ENCODE results near the gene OR52E2. TPM values are rescaled to one million over a fixed set of nuclear protein-coding genes. Genes with fewer than 3 reads are reported as not detected.
"Not testable (repeated sequence)": the region's sequence is repeated elsewhere in the genome, so short reads cannot be mapped to it uniquely, and the experiment has no call there.

OR52E2 gene
- total RNA-seq, 1 donor from 2014 or later: not detected

GRCh38 chr11:5069272-5069671, 9.8 kb upstream of the OR52E2 start, which contains the start of gene OR52E1:
OR52E1 (plus strand) TSS chr11:5069572.
- no peak for DNase-seq
- ATAC-seq: no peak
- Histone ChIP-seq H3K9me3 (no peaks in the 10 kb centered on the region), H3K4me3 (no peak within 1 kb of the TSS), H3K27ac (no peak within 1 kb of the TSS), H3K4me1 (no peaks in the 10 kb centered on the region), H3K36me3 (no peaks in the 10 kb centered on the region), H3K27me3 (no peaks in the 10 kb centered on the region)
- TF ChIP-seq CTCF (IDR thresholded peaks at IDR 0.05): no peak
- intact Hi-C loops (cut with DNase I): no loop called here

GRCh38 chr11:5065027-5065426, 5.6 kb upstream of the OR52E2 start:
- Histone ChIP-seq H3K4me1 (no peaks in the 10 kb centered on the region), H3K9me3 (no peaks in the 10 kb centered on the region), H3K27me3 (no peaks in the 10 kb centered on the region), H3K4me3 (no peak overlapping the region), H3K27ac (no peak overlapping the region), H3K36me3 (no peaks in the 10 kb centered on the region)
- ATAC-seq (no peak), DNase-seq (no peak)
- no peak for TF ChIP-seq CTCF (IDR thresholded peaks at IDR 0.05)
- intact Hi-C loops (cut with DNase I): no loop called here

DNA sequence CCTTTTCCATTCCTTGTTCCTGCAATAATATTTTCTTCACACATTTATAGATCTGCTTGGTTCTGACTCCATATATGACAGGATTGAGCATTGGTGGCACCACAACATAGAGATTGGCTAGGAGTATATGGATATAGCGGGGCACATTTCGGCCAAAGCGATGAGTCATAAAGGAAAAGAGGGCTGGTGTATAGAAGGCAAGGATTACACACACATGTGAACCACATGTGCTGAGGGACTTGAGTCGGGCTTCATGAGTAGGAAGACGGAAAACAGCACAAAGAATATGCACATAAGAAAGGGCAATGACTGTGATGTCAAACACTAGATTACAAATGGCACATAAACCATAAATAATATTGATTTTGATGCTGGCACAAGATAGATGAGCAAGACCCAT, 748 bp downstream of the OR52E2 start:
- DNase-seq; H3K27ac ChIP-seq; H3K27me3 ChIP-seq; intact Hi-C loops (cut with DNase I); ATAC-seq; H3K9me3 ChIP-seq; H3K36me3 ChIP-seq; H3K4me3 ChIP-seq; H3K4me1 ChIP-seq: not testable (repeated sequence)

DNA sequence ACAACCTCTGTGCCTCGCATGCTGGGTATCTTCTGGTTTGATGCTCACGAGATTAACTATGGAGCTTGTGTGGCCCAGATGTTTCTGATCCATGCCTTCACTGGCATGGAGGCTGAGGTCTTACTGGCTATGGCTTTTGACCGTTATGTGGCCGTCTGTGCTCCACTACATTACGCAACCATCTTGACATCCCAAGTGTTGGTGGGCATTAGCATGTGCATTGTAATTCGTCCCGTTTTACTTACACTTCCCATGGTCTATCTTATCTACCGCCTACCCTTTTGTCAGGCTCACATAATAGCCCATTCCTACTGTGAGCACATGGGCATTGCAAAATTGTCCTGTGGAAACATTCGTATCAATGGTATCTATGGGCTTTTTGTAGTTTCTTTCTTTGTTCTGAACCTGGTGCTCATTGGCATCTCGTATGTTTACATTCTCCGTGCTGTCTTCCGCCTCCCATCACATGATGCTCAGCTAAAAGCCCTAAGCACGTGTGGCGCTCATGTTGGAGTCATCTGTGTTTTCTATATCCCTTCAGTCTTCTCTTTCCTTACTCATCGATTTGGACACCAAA, 12.6 kb downstream of the OR52E2 start:
- no peak for TF ChIP-seq CTCF (IDR thresholded peaks at IDR 0.05)

DNA sequence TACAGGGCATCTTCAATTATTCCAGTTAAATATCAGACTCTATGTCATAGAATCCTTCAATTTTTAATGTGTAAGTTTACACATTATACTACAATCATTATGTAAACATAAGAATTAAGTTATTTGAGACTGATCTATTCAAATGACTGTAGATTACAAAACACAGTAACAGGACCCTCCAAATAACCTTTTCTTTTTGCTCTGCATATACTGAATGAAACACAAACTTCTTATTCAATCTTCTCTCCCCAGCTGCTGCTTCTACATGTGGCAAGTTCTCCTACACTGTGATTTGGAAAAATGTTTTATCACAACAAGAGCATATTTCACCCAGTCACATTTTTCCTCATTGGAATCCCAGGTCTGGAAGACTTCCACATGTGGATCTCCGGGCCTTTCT, 13.2 kb downstream of the OR52E2 start, which contains the start of gene OR52J3:
TSS of gene OR52J3 (plus strand) at position 301 of the 400 bp plus-strand sequence. CDS start at position 301, 0 bp downstream.
- DNase-seq: no peak
- no peak for TF ChIP-seq CTCF (IDR thresholded peaks at IDR 0.05)
- no peak within 1 kb of the TSS for H3K4me3 ChIP-seq

More for the DNA sequence above, 12.6 kb downstream of the OR52E2 start:
- intact Hi-C loops (cut with DNase I): no loop called here
- Histone ChIP-seq H3K4me1 (no peaks in the 10 kb centered on the region), H3K27ac (no peak overlapping the region), H3K36me3 (no peaks in the 10 kb centered on the region), H3K27me3 (no peaks in the 10 kb centered on the region), H3K4me3 (no peak overlapping the region), H3K9me3 (no peaks in the 10 kb centered on the region)
- ATAC-seq (no peak), DNase-seq (no peak)

GRCh38 chr11:5043380-5043779, 16.0 kb downstream of the OR52E2 start:
- no peak for ATAC-seq
- H3K36me3 ChIP-seq: no peaks in the 10 kb centered on the region
- no peak for TF ChIP-seq CTCF (IDR thresholded peaks at IDR 0.05)
- no peaks in the 10 kb centered on the region for H3K9me3 ChIP-seq
- intact Hi-C loops (cut with DNase I): no loop called here
- H3K27me3 ChIP-seq: no peaks in the 10 kb centered on the region
- H3K4me3 ChIP-seq: no peak overlapping the region
- H3K4me1 ChIP-seq: no peaks in the 10 kb centered on the region
- H3K27ac ChIP-seq: no peak overlapping the region
- no peak for DNase-seq

More for the DNA sequence above, 13.2 kb downstream of the OR52E2 start, which contains the start of gene OR52J3:
- Histone ChIP-seq H3K4me1 (no peaks in the 10 kb centered on the region), H3K36me3 (no peaks in the 10 kb centered on the region), H3K9me3 (no peaks in the 10 kb centered on the region), H3K27ac (no peak within 1 kb of the TSS), H3K27me3 (no peaks in the 10 kb centered on the region)
- no peak for ATAC-seq
- intact Hi-C loops (cut with DNase I): no loop called here

Measured in upper lobe of right lung (tissue), 1 donor.